ENCODE measurements around the gene PLRG1.

Gene PLRG1

GRCh38 chr4:154521607-154522006 lies 28.6 kb downstream of the PLRG1 start:
- no peak for DNase-seq (ENCODE audit: low spot score)

GRCh38 chr4:154519214-154519613 lies 31.0 kb downstream of the PLRG1 start:
- DNase-seq (ENCODE audit: low spot score): no peak

GRCh38 chr4:154517591-154517990 lies 32.6 kb downstream of the PLRG1 start:
- no peak for DNase-seq (ENCODE audit: low spot score)

GRCh38 chr4:154516318-154517029 lies 33.7 kb downstream of the PLRG1 start:
- DNase-seq (ENCODE audit: low spot score): no peak

GRCh38 chr4:154511981-154512380 lies 38.2 kb downstream of the PLRG1 start:
- DNase-seq (ENCODE audit: low spot score): no peak

GRCh38 chr4:154511548-154511947 lies 38.7 kb downstream of the PLRG1 start:
- no peak for DNase-seq (ENCODE audit: low spot score)

- no peak for DNase-seq (ENCODE audit: low spot score)
These were observed 43.0 kb downstream of the PLRG1 start for GRCh38 chr4:154507156-154507555.

GRCh38 chr4:154506253-154506652 lies 43.9 kb downstream of the PLRG1 start:
- peak; percentile 23 for DNase-seq (ENCODE audit: low spot score)

GRCh38 chr4:154503598-154503997 lies 46.6 kb downstream of the PLRG1 start:
- no peak for DNase-seq (ENCODE audit: low spot score)

- no peak for DNase-seq (ENCODE audit: low spot score)
These were observed 48.1 kb downstream of the PLRG1 start for GRCh38 chr4:154502111-154502510.

- DNase-seq (ENCODE audit: low spot score): no peak
These were observed 52.3 kb downstream of the PLRG1 start for GRCh38 chr4:154497889-154498288.

- no peak for DNase-seq (ENCODE audit: low spot score)
These were observed 54.3 kb downstream of the PLRG1 start for GRCh38 chr4:154495867-154496266.

- no peak for DNase-seq (ENCODE audit: low spot score)
These were observed 57.9 kb downstream of the PLRG1 start for GRCh38 chr4:154492288-154492687.

- peak; percentile 42 for DNase-seq (ENCODE audit: low spot score)
These were observed 58.6 kb downstream of the PLRG1 start, which contains the start of gene DCHS2 for GRCh38 chr4:154491341-154492271. Gene DCHS2, minus strand, starts transcription at chr4:154491799. Its CDS starts 444 bp downstream, at chr4:154491355.

GRCh38 chr4:154490583-154491340 lies 59.4 kb downstream of the PLRG1 start:
- no peak for DNase-seq (ENCODE audit: low spot score)

- DNase-seq (ENCODE audit: low spot score): no peak
These were observed 60.0 kb downstream of the PLRG1 start for GRCh38 chr4:154490234-154490582.

- no peak for DNase-seq (ENCODE audit: low spot score)
These were observed 60.5 kb downstream of the PLRG1 start for GRCh38 chr4:154489558-154490233.

GRCh38 chr4:154487145-154487544 lies 63.1 kb downstream of the PLRG1 start:
- DNase-seq (ENCODE audit: low spot score): no peak

GRCh38 chr4:154485127-154485773 lies 65.0 kb downstream of the PLRG1 start:
- DNase-seq (ENCODE audit: low spot score): no peak

Data from SK-N-DZ (cell line).